ENCODE measurements around the gene FAM83B.

Gene FAM83B

DNA sequence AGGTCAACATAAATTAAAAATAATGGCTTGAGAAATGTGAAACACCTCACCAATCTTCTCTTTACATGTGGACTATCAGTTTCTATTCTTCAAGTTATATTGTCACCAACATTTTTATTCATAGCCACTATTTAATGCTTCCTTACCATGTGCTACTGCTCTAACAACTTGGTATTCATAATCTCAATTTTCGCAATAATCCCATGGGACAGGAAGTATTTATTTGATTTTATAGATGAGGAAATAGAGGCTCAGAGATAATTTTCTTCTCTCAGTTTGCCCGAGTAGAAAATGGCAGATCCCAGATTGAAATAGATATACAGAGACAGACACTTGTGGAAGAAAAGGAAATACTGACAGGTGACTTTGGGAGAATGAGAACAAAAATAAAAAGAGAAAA, 66.6 kb downstream of the FAM83B start:
- H3K9me3 ChIP-seq (ENCODE audit: control insufficient read depth in 2 of 2, low read length in 2 of 2): no peaks in the 10 kb centered on the region

DNA sequence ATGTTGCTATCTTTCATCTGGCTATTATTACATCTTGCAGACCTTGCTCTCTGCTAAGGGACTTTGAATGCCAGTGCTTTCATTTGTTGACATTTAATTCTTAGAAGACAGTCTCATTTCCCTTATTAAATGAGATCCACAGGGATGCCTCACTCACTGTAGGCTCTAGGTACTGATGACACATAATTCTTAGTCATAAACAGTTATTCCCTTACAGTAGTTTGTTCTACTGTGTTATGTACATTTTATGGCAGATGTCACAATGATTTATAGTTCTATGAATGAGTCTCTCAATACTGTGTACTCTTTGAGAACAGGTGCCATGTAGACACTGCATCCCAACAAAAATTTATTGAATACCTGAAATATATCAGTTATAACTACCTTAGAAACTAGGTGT, 70.3 kb downstream of the FAM83B start:
- Histone ChIP-seq H3K4me3 (ENCODE audit: low read length in 2 of 2) (no peak overlapping the region), H3K27ac (ENCODE audit: low read depth in 2 of 2, low read length in 2 of 2) (no peak overlapping the region), H3K36me3 (ENCODE audit: control insufficient read depth in 2 of 2, insufficient read depth in 2 of 2, low read length in 2 of 2) (no peaks in the 10 kb centered on the region), H3K4me1 (ENCODE audit: control insufficient read depth in 2 of 2, insufficient read depth in 2 of 2, low read length in 2 of 2) (peaks cover 0 to 7% of the 10 kb centered on the region in 2 donors), H3K9ac (ENCODE audit: low read depth in 1 of 2, low read length in 2 of 2) (no peak overlapping the region), H3K27me3 (ENCODE audit: control insufficient read depth in 2 of 2, insufficient read depth in 2 of 2, low read length in 2 of 2) (no peaks in the 10 kb centered on the region), H3K9me3 (ENCODE audit: control insufficient read depth in 2 of 2, low read length in 2 of 2) (no peaks in the 10 kb centered on the region)

More for the DNA sequence above, 66.6 kb downstream of the FAM83B start:
- H3K27me3 ChIP-seq (ENCODE audit: control insufficient read depth in 2 of 2, insufficient read depth in 2 of 2, low read length in 2 of 2): no peaks in the 10 kb centered on the region
- no peak overlapping the region for H3K27ac ChIP-seq (ENCODE audit: low read depth in 2 of 2, low read length in 2 of 2)
- H3K9ac ChIP-seq (ENCODE audit: low read depth in 1 of 2, low read length in 2 of 2): no peak overlapping the region
- H3K36me3 ChIP-seq (ENCODE audit: control insufficient read depth in 2 of 2, insufficient read depth in 2 of 2, low read length in 2 of 2): no peaks in the 10 kb centered on the region
- peaks cover 6 to 15% of the 10 kb centered on the region in 2 donors for H3K4me1 ChIP-seq (ENCODE audit: control insufficient read depth in 2 of 2, insufficient read depth in 2 of 2, low read length in 2 of 2)
- H3K4me3 ChIP-seq (ENCODE audit: low read length in 2 of 2): no peak overlapping the region

DNA sequence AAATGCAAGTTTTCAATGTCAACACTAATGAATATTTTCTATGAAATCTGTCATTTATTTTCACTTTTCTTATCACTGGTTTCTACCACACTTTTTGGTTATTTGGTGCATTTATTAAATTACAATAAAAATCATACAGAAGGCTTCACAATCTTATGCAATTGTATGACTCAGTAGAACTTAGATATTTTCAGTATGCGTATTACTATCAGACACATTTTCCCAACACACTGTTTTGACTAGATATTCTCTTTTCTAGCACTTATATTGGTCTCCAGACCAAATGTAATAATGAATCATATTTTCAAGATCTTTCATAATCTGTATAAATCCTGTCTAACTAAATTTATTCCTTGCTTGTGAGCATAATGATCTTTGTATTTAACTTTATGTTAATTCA, 74.1 kb downstream of the FAM83B start:
- Histone ChIP-seq H3K4me3 (ENCODE audit: low read length in 2 of 2) (no peak overlapping the region), H3K27me3 (ENCODE audit: control insufficient read depth in 2 of 2, insufficient read depth in 2 of 2, low read length in 2 of 2) (no peaks in the 10 kb centered on the region), H3K9ac (ENCODE audit: low read depth in 1 of 2, low read length in 2 of 2) (no peak overlapping the region), H3K9me3 (ENCODE audit: control insufficient read depth in 2 of 2, low read length in 2 of 2) (no peaks in the 10 kb centered on the region), H3K36me3 (ENCODE audit: control insufficient read depth in 2 of 2, insufficient read depth in 2 of 2, low read length in 2 of 2) (no peaks in the 10 kb centered on the region), H3K4me1 (ENCODE audit: control insufficient read depth in 2 of 2, insufficient read depth in 2 of 2, low read length in 2 of 2) (peaks cover 0 to 7% of the 10 kb centered on the region in 2 donors), H3K27ac (ENCODE audit: low read depth in 2 of 2, low read length in 2 of 2) (no peak overlapping the region)

DNA sequence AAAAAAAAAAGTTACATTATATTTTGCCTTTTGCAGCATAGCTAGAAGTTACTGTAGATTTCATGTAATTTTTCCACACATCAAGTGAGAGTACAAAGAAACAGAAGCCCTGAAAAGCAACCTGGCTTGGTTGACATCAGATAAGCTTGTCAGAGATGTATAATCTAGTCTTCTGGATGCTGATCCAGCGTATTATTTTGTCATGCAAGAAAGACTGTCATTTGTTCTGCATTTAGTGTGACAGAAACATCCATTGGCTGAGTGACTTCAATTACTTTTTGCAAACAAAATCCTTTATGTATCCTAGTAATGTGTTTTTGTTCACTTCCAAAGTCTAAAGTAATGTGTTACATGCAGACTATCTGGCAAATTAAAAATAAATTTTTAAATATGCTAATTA, 75.3 kb downstream of the FAM83B start:
- H3K4me3 ChIP-seq (ENCODE audit: low read length in 2 of 2): no peak overlapping the region
- H3K27ac ChIP-seq (ENCODE audit: low read depth in 2 of 2, low read length in 2 of 2): no peak overlapping the region
- peaks cover 0 to 2% of the 10 kb centered on the region in 2 donors for H3K4me1 ChIP-seq (ENCODE audit: control insufficient read depth in 2 of 2, insufficient read depth in 2 of 2, low read length in 2 of 2)
- no peaks in the 10 kb centered on the region for H3K36me3 ChIP-seq (ENCODE audit: control insufficient read depth in 2 of 2, insufficient read depth in 2 of 2, low read length in 2 of 2)
- no peak overlapping the region for H3K9ac ChIP-seq (ENCODE audit: low read depth in 1 of 2, low read length in 2 of 2)
- no peaks in the 10 kb centered on the region for H3K9me3 ChIP-seq (ENCODE audit: control insufficient read depth in 2 of 2, low read length in 2 of 2)
- no peaks in the 10 kb centered on the region for H3K27me3 ChIP-seq (ENCODE audit: control insufficient read depth in 2 of 2, insufficient read depth in 2 of 2, low read length in 2 of 2)

DNA sequence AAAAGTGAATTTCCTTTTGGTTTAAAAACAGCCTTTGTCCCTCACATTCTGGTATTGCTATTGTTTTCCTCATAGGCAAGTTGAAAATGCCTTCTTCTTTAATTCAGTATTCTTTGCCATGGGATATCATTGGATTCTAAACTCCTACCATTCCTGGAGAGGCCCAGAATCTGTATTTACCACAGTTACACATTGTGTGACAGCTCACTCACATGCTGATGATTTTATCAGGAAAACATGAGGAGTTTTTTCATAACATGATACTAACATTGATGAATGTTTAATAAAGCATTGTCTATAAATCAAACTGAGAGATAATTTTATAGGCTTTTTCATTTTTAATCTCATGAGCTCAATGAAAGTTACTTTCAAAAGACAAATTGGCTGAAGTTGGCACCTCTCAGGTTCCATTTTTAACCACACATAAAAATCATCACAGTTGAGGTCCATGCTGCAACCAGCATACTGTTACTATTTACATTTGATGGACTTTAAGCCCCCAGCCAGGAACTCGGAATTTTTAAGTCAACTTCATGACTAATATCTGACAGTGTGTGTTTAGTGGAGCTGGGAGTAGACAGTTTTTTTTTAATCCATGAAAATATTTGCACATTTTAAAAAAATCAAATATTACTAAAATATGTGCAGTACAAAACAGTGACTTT, 82.8 kb downstream of the FAM83B start:
- H3K27ac ChIP-seq (ENCODE audit: low read depth in 2 of 2, low read length in 2 of 2): no peak overlapping the region
- no peaks in the 10 kb centered on the region for H3K9me3 ChIP-seq (ENCODE audit: control insufficient read depth in 2 of 2, low read length in 2 of 2)
- no peak overlapping the region for H3K9ac ChIP-seq (ENCODE audit: low read depth in 1 of 2, low read length in 2 of 2)
- no peaks in the 10 kb centered on the region for H3K27me3 ChIP-seq (ENCODE audit: control insufficient read depth in 2 of 2, insufficient read depth in 2 of 2, low read length in 2 of 2)
- H3K4me1 ChIP-seq (ENCODE audit: control insufficient read depth in 2 of 2, insufficient read depth in 2 of 2, low read length in 2 of 2): no peaks in the 10 kb centered on the region
- H3K36me3 ChIP-seq (ENCODE audit: control insufficient read depth in 2 of 2, insufficient read depth in 2 of 2, low read length in 2 of 2): peaks cover 0 to 11% of the 10 kb centered on the region in 2 donors
- H3K4me3 ChIP-seq (ENCODE audit: low read length in 2 of 2): no peak overlapping the region

GRCh38 chr6:54932622-54933021, 86.1 kb downstream of the FAM83B start:
- H3K9me3 ChIP-seq (ENCODE audit: control insufficient read depth in 2 of 2, low read length in 2 of 2): no peaks in the 10 kb centered on the region
- H3K4me1 ChIP-seq (ENCODE audit: control insufficient read depth in 2 of 2, insufficient read depth in 2 of 2, low read length in 2 of 2): no peaks in the 10 kb centered on the region
- peaks cover 0 to 11% of the 10 kb centered on the region in 2 donors for H3K36me3 ChIP-seq (ENCODE audit: control insufficient read depth in 2 of 2, insufficient read depth in 2 of 2, low read length in 2 of 2)
- no peak overlapping the region for H3K9ac ChIP-seq (ENCODE audit: low read depth in 1 of 2, low read length in 2 of 2)
- H3K27me3 ChIP-seq (ENCODE audit: control insufficient read depth in 2 of 2, insufficient read depth in 2 of 2, low read length in 2 of 2): no peaks in the 10 kb centered on the region
- no peak overlapping the region for H3K4me3 ChIP-seq (ENCODE audit: low read length in 2 of 2)
- H3K27ac ChIP-seq (ENCODE audit: low read depth in 2 of 2, low read length in 2 of 2): no peak overlapping the region

DNA sequence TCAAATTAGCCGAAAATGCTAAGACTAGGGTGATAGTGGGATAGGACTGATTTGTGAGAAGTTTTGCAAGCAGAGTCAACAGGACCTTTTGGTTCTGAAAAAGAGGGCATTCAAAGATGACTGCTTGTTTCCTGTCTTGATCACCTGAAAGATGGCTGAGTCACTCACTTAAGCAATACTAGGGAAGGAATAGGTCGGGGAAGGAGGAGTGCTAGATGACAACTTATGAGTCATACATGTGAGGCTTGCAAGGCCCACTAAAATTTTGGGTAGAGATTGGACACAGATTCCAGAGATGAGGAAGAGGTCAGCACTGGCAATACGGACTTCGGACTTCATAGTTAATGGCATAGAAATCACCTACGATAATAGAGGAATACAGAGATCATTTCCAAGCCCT, 89.2 kb downstream of the FAM83B start:
- no peaks in the 10 kb centered on the region for H3K9me3 ChIP-seq (ENCODE audit: control insufficient read depth in 2 of 2, low read length in 2 of 2)
- H3K36me3 ChIP-seq (ENCODE audit: control insufficient read depth in 2 of 2, insufficient read depth in 2 of 2, low read length in 2 of 2): peaks cover 5 to 15% of the 10 kb centered on the region in 2 donors
- no peak overlapping the region for H3K27ac ChIP-seq (ENCODE audit: low read depth in 2 of 2, low read length in 2 of 2)
- no peak overlapping the region for H3K9ac ChIP-seq (ENCODE audit: low read depth in 1 of 2, low read length in 2 of 2)
- H3K4me3 ChIP-seq (ENCODE audit: low read length in 2 of 2): no peak overlapping the region
- no peaks in the 10 kb centered on the region for H3K4me1 ChIP-seq (ENCODE audit: control insufficient read depth in 2 of 2, insufficient read depth in 2 of 2, low read length in 2 of 2)
- no peaks in the 10 kb centered on the region for H3K27me3 ChIP-seq (ENCODE audit: control insufficient read depth in 2 of 2, insufficient read depth in 2 of 2, low read length in 2 of 2)

GRCh38 chr6:54937371-54937770, 90.8 kb downstream of the FAM83B start:
- Histone ChIP-seq H3K4me3 (ENCODE audit: low read length in 2 of 2) (no peak overlapping the region), H3K27me3 (ENCODE audit: control insufficient read depth in 2 of 2, insufficient read depth in 2 of 2, low read length in 2 of 2) (no peaks in the 10 kb centered on the region), H3K27ac (ENCODE audit: low read depth in 2 of 2, low read length in 2 of 2) (no peak overlapping the region), H3K9ac (ENCODE audit: low read depth in 1 of 2, low read length in 2 of 2) (no peak overlapping the region), H3K9me3 (ENCODE audit: control insufficient read depth in 2 of 2, low read length in 2 of 2) (no peaks in the 10 kb centered on the region), H3K4me1 (ENCODE audit: control insufficient read depth in 2 of 2, insufficient read depth in 2 of 2, low read length in 2 of 2) (no peaks in the 10 kb centered on the region), H3K36me3 (ENCODE audit: control insufficient read depth in 2 of 2, insufficient read depth in 2 of 2, low read length in 2 of 2) (peaks cover 5 to 15% of the 10 kb centered on the region in 2 donors)

GRCh38 chr6:54957698-54958097, 111.1 kb downstream of the FAM83B start:
- Histone ChIP-seq H3K27ac (ENCODE audit: low read depth in 2 of 2, low read length in 2 of 2) (no peak overlapping the region), H3K27me3 (ENCODE audit: control insufficient read depth in 2 of 2, insufficient read depth in 2 of 2, low read length in 2 of 2) (no peaks in the 10 kb centered on the region), H3K36me3 (ENCODE audit: control insufficient read depth in 2 of 2, insufficient read depth in 2 of 2, low read length in 2 of 2) (no peaks in the 10 kb centered on the region), H3K9me3 (ENCODE audit: control insufficient read depth in 2 of 2, low read length in 2 of 2) (no peaks in the 10 kb centered on the region), H3K9ac (ENCODE audit: low read depth in 1 of 2, low read length in 2 of 2) (no peak overlapping the region), H3K4me3 (ENCODE audit: low read length in 2 of 2) (no peak overlapping the region), H3K4me1 (ENCODE audit: control insufficient read depth in 2 of 2, insufficient read depth in 2 of 2, low read length in 2 of 2) (no peaks in the 10 kb centered on the region)

DNA sequence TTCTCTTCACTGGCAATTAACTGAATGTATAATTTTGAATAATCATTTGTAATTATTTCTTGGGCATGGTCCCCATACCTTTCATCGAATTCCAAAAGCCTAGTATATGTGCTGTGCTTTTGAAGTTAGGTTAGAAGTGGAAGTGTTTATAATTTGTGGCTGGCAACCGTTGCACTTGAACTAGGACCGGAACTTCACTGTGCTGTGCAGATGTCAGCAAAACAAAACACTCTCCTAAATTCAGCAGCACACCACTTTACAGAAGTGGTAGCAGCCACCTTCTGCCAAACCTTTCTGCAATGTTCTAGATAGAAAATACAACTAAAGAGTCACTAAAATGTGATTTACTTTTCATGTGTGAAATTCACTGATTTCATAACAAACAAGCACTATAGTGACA, 111.9 kb downstream of the FAM83B start:
- no peaks in the 10 kb centered on the region for H3K36me3 ChIP-seq (ENCODE audit: control insufficient read depth in 2 of 2, insufficient read depth in 2 of 2, low read length in 2 of 2)
- no peak overlapping the region for H3K9ac ChIP-seq (ENCODE audit: low read depth in 1 of 2, low read length in 2 of 2)
- no peak overlapping the region for H3K27ac ChIP-seq (ENCODE audit: low read depth in 2 of 2, low read length in 2 of 2)

More for the DNA sequence above, 111.9 kb downstream of the FAM83B start:
- H3K4me1 ChIP-seq (ENCODE audit: control insufficient read depth in 2 of 2, insufficient read depth in 2 of 2, low read length in 2 of 2): no peaks in the 10 kb centered on the region
- H3K27me3 ChIP-seq (ENCODE audit: control insufficient read depth in 2 of 2, insufficient read depth in 2 of 2, low read length in 2 of 2): no peaks in the 10 kb centered on the region
- H3K4me3 ChIP-seq (ENCODE audit: low read length in 2 of 2): no peak overlapping the region
- no peaks in the 10 kb centered on the region for H3K9me3 ChIP-seq (ENCODE audit: control insufficient read depth in 2 of 2, low read length in 2 of 2)
